HepG2 (cell line): Measurements from ENCODE around the gene PSMD4. TPM values are rescaled to one million over a fixed set of nuclear protein-coding genes. Genes with fewer than 3 reads are reported as not detected.
A peak's percentile ranks its signal among the peaks of the same experiment; 100 is the strongest.

ENCODE experiments used
- ATAC-seq: fragments of 200-7000 bp; cut with Tn5 transposase; 3 replicates; pipeline ENCODE4 v1.9.1; 2020; ENCODE audit warnings: mild to moderate bottlenecking, moderate library complexity
- BruUV-seq: library from RNA; stranded (reverse); fragments of 400-500 nt; replicated peaks from 2 replicates; lab custom pipeline; 2021; lab: Mats Ljungman, UMichigan
- CTCF ChIA-PET: fragments of 300-600 bp; formaldehyde crosslinking; extraction: SDS; loops from one replicate; lab custom pipeline; 2021; ENCODE audit warnings: low total read pairs, inconsistent platforms, low intra/inter-chr PET ratio; lab: Yijun Ruan, JAX
- POLR2A ChIA-PET: fragments of 350-600 bp; sonication (Branson Sonifier 250); formaldehyde crosslinking; loops from one replicate; lab custom pipeline; 2020; ENCODE audit warnings: antibody characterized with exemption, inconsistent platforms; lab: Yijun Ruan, JAX
- DNase-seq: peaks from one replicate; pipeline ENCODE4 v3.0.0-alpha.2; 2015; ENCODE audit warnings: low spot score
- FAIRE-seq: peaks from 3 replicates; lab custom pipeline; 2011; peaks lifted over from hg19 to GRCh38; lab: Jason Lieb, UNC
- H2AFZ ChIP-seq: one replicate; pipeline ENCODE4 v1.6.1; 2011; ENCODE audit warnings: low read length, inconsistent platforms
- H3K27ac ChIP-seq: fragments of 300-600 bp; 3 replicates; pipeline ENCODE4 v1.8.0; 2011; ENCODE audit warnings: mixed run types, mild to moderate bottlenecking, mixed read lengths, low read length, inconsistent platforms; ENCODE audit not compliant: insufficient read depth; ENCODE audit errors: extremely low read length
- H3K27me3 ChIP-seq, 2 experiments: fragments of 200-600 bp in 1 of 2; 2 replicates in 1 of 2; 3 replicates in 1 of 2; pipeline versions ENCODE4 v1.6.0 to v1.8.0; 2011; ENCODE audit warnings: low read length in 2 of 2, mild to moderate bottlenecking in 2 of 2, moderate library complexity in 2 of 2, inconsistent platforms in 1 of 2; ENCODE audit not compliant: insufficient read depth in 2 of 2, control insufficient read depth in 1 of 2
- H3K36me3 ChIP-seq, 2 experiments: fragments of 200-600 bp in 1 of 2; replicated peaks in 1 of 2; 2 replicates in 1 of 2; 3 replicates in 1 of 2; pipeline versions ENCODE4 v1.5.1 to v1.8.0; 2011; ENCODE audit warnings: low read length in 2 of 2, inconsistent platforms in 1 of 2; ENCODE audit not compliant: insufficient read depth in 2 of 2, control insufficient read depth in 1 of 2
- H3K4me1 ChIP-seq: 2 replicates; pipeline ENCODE4 v1.5.1; 2012; ENCODE audit warnings: low read length, inconsistent platforms; ENCODE audit not compliant: insufficient read depth
- H3K4me2 ChIP-seq: 2 replicates; pipeline ENCODE4 v1.6.0; 2011; ENCODE audit warnings: low read depth, low read length, inconsistent platforms
- H3K4me3 ChIP-seq, 3 experiments: fragments of 200-600 bp in 1 of 3; sonication (generic), shearing (Covaris generic) in 1 of 3; replicated peaks in 1 of 3; 2 replicates each; pipeline ENCODE4 v1.5.1; 2011 to 2016; ENCODE audit warnings: low read length in 3 of 3, inconsistent platforms in 2 of 3, low read depth in 2 of 3, mild to moderate bottlenecking in 2 of 3, control low read depth in 1 of 3, mixed read lengths in 1 of 3; ENCODE audit not compliant: insufficient read depth in 1 of 3
- H3K79me2 ChIP-seq: one replicate; pipeline ENCODE4 v1.6.1; 2011; ENCODE audit warnings: low read length, inconsistent platforms; ENCODE audit not compliant: insufficient read depth
- H3K9ac ChIP-seq: 2 replicates; pipeline ENCODE4 v1.6.0; 2011; ENCODE audit warnings: mild to moderate bottlenecking, low read depth, low read length, inconsistent platforms; ENCODE audit not compliant: insufficient read depth
- H3K9me3 ChIP-seq: 2 replicates; pipeline ENCODE4 v1.5.1; 2012; ENCODE audit warnings: mild to moderate bottlenecking, low read length
- H4K20me1 ChIP-seq: 2 replicates; pipeline ENCODE4 v1.6.0; 2011; ENCODE audit warnings: inconsistent platforms, mild to moderate bottlenecking, low read length, moderate library complexity; ENCODE audit not compliant: insufficient read depth
- ATF7 ChIP-seq, 2 experiments: fragments of 450-650 bp in 1 of 2; sonication (generic) in 1 of 2; formaldehyde crosslinking in 1 of 2; IDR thresholded peaks; 2 replicates each; pipeline versions ENCODE4 v1.4.0 to v1.6.1; 2016 to 2020; ENCODE audit warnings: antibody characterized with exemption in 1 of 2, mild to moderate bottlenecking in 1 of 2, missing genetic modification reagents in 1 of 2
- HNF1A ChIP-seq, 2 experiments: sonication (generic) in 1 of 2; formaldehyde crosslinking in 1 of 2; IDR thresholded peaks; 2 replicates each; pipeline versions ENCODE4 v1.4.0 to v1.6.1; 2016 to 2020; ENCODE audit warnings: borderline replicate concordance in 1 of 2, low read depth in 1 of 2, mild to moderate bottlenecking in 1 of 2, missing genetic modification reagents in 1 of 2
- IRF2 ChIP-seq: IDR thresholded peaks from 2 replicates; pipeline ENCODE4 v1.6.1; 2018; ENCODE audit warnings: missing genetic modification reagents, missing compliant biosample characterization
- NFKB2 ChIP-seq: sonication (generic); formaldehyde crosslinking; IDR thresholded peaks from 2 replicates; pipeline ENCODE4 v1.4.0; 2020; ENCODE audit warnings: missing genetic modification reagents, borderline replicate concordance
- PAWR ChIP-seq: sonication (generic); formaldehyde crosslinking; IDR thresholded peaks from 2 replicates; pipeline ENCODE4 v1.4.0; 2020; ENCODE audit warnings: missing genetic modification reagents, mild to moderate bottlenecking, borderline replicate concordance
- SMAD3 ChIP-seq: sonication (generic); formaldehyde crosslinking; IDR thresholded peaks from 2 replicates; pipeline ENCODE4 v1.4.0; 2020; ENCODE audit warnings: missing genetic modification reagents
- SYNCRIP ChIP-seq: fragments of 200-400 bp; formaldehyde crosslinking; IDR thresholded peaks from 2 replicates; pipeline ENCODE4 v1.6.1; 2018; ENCODE audit warnings: mild to moderate bottlenecking, low read depth, low read length; ENCODE audit not compliant: insufficient read depth
- TBX2 ChIP-seq: sonication (generic); formaldehyde crosslinking; IDR thresholded peaks from 2 replicates; pipeline ENCODE4 v1.5.0; 2020; ENCODE audit warnings: missing genetic modification reagents, mild to moderate bottlenecking, borderline replicate concordance
- TMF1 ChIP-seq: sonication (generic); formaldehyde crosslinking; IDR thresholded peaks from 2 replicates; pipeline ENCODE4 v1.8.1; 2022; ENCODE audit warnings: low read depth, missing genetic modification reagents
- ZBTB7B ChIP-seq: sonication (generic); formaldehyde crosslinking; IDR thresholded peaks from 2 replicates; pipeline ENCODE4 v1.4.0; 2020; ENCODE audit warnings: missing genetic modification reagents
- ZNF263 ChIP-seq: sonication (generic); formaldehyde crosslinking; IDR thresholded peaks from 2 replicates; pipeline ENCODE4 v1.4.0; 2020; ENCODE audit warnings: missing genetic modification reagents
- ZNF337 ChIP-seq: sonication (generic); formaldehyde crosslinking; IDR thresholded peaks from 2 replicates; pipeline ENCODE4 v1.5.1; 2020; ENCODE audit warnings: missing genetic modification reagents, low read depth, mild to moderate bottlenecking, borderline replicate concordance
- ZNF362 ChIP-seq: sonication (generic); formaldehyde crosslinking; IDR thresholded peaks from 2 replicates; pipeline ENCODE4 v1.4.0; 2020; ENCODE audit warnings: missing genetic modification reagents, mild to moderate bottlenecking, borderline replicate concordance
- WGBS: methylation state at CpG from one replicate; pipeline ENCODE4 v1.1.6; 2017; ENCODE audit warnings: low lambda C conversion rate; 5-methylcytosine and 5-hydroxymethylcytosine counted together
- in situ Hi-C: cut with HindIII; loops from 2 replicates; pipeline ENCODE4 v1.10.0; 2017; ENCODE audit warnings: low pct_unique_long_range_greater_than_20kb; ENCODE audit not compliant: extremely low pct_ligation_motif_present
- intact Hi-C: fragments of 100-400 bp; cut with micrococcal nuclease; formaldehyde crosslinking; loops from one replicate; pipeline ENCODE4 v1.10.0; 2022; ENCODE audit not compliant: unreplicated experiment
- polyA plus RNA-seq, 8 experiments: library from polyadenylated mRNA; depleted of rRNA in 3 of 8; stranded (reverse) in 7 of 8; unstranded in 1 of 8; fragments of >200 nt; fragmentation: Illumina TruSeq in 4 of 8; extraction: Trizol in 4 of 8; gene quantifications; 2 replicates each; pipeline versions ENCODE4 v1.2.1 to v1.2.3, GENCODE V29; 2011 to 2016; ENCODE audit warnings: low read depth in 4 of 8, missing spikeins in 1 of 8, mixed read lengths in 1 of 8; ENCODE audit not compliant: insufficient read depth in 1 of 8
- total RNA-seq, 5 experiments: library from RNA; depleted of rRNA; stranded (reverse); fragments of >200 nt; fragmentation: Illumina TruSeq; extraction: Trizol; gene quantifications; 2 replicates each; pipeline ENCODE4 v1.2.3, GENCODE V29; 2016; ENCODE audit warnings: low read depth in 1 of 5
- TF ChIP-seq, protein P1 (sequence below): sonication (generic); formaldehyde crosslinking; IDR thresholded peaks from 2 replicates; pipeline ENCODE4 v1.5.0; 2020; ENCODE audit warnings: mild to moderate bottlenecking, missing genetic modification reagents

Gene PSMD4
- total and polyA plus RNA-seq, 2 of the 13 experiments (the other 11 are each of a cell fraction or from before 2014, with no cell fraction given), result 194 to 243 TPM

DNA sequence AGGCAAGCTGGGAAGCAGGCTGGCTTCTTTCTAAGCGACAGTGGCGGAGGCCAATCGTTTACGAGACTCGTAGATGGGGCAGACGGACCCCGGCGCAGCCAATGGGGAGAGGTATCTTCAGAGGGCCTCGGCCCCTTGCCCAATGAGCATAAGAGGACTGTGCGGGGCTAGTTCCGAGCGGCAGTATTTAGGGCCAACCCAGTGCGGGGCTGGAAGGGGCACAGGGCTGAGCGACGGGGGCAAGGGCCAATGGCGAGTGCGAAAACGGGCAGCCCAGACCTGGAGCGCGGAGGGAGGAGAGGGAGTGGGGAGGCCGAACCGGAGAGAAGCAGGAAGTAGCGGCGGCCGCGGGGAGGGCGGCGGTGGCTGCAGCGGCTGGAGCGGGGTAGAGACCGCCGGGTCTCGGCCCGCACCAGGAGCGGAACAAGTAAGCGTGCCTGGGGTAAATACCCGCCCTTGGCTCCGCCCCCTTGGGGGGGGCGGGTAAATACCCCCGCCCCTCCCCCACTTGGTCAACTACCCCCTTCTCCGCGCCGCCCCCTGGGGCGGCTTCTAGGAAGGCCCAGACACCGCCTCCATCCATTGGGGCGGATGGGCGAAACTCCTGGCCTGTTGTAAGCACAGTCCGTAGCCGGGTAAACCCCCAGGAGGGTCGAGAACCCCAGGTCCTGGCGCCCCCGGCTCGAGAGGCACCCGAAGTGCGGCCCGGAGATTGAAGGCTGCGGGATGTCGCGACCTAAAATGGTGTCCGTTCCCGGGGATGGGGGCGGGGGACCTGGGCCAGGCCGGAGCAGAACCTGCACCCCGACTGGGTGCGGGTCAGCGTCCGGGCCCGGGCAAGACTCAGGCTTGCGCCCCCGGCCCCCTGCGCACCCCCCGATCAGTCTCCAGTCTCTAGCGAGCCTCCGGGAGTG is 27.7 kb downstream of the PSMD4 start, which contains the start of gene ZNF687:
Gene ZNF687 (plus strand): TSS at position 331 of the 914 bp plus-strand sequence. CDS start 3,993 bp downstream, outside the sequence.
- H3K27me3 ChIP-seq, result no peaks in the 10 kb centered on the region; a peak in 1 of 5 replicates
- DNase-seq, result peak; percentile 100
- H3K4me1 ChIP-seq, result peaks cover 22% of the 10 kb centered on the region
- intact Hi-C loops (loop anchor here (1.0 to 2.0 kb wide), 3 partner anchors 27 to 84 kb away; partner anchors contain the start of genes PI4KB, PIP5K1A and PSMD4), in situ Hi-C loops (no loop called here)
- FAIRE-seq, result peak; percentile 98
- H3K4me3 ChIP-seq, result peak within 1 kb of the TSS; percentile 78 to 93 (median 85)
- TSS peak; percentile 45 for BruUV-seq
- H3K9ac ChIP-seq, result peak within 1 kb of the TSS; percentile 95
- ChIA-PET POLR2A (interaction anchor here (0.7 to 3.9 kb wide), 29 partner anchors 8 to 311 kb away, joined by 3 to 71 read pairs (median 4); partner anchors contain the start of genes C1orf56, CGN, PI4KB and PSMD4), CTCF (no interaction called here)
- H4K20me1 ChIP-seq, result peaks cover 9% of the 10 kb centered on the region; the same call in 1 of the 2 replicates
- ATAC-seq, result peak; percentile 95
- H3K79me2 ChIP-seq, result peaks cover 32% of the 10 kb centered on the region
- peak within 1 kb of the TSS; percentile 98 for H3K27ac ChIP-seq
- peak within 1 kb of the TSS; percentile 79 for H3K4me2 ChIP-seq
- peak within 1 kb of the TSS; percentile 59 for H2AFZ ChIP-seq
- no peaks in the 10 kb centered on the region for H3K9me3 ChIP-seq
- H3K36me3 ChIP-seq, result peaks cover 13 to 21% of the 10 kb centered on the region in 2 experiments
- 2% methylated on average over 30 of the region's 74 CpGs for WGBS
- TF ChIP-seq SYNCRIP (no peak), ZNF263 (CRISPR knock-in tag) (peak; percentile 19), TBX2 (CRISPR knock-in tag) (no peak), TMF1 (CRISPR knock-in tag) (no peak), ZNF362 (CRISPR knock-in tag) (no peak), ZNF337 (CRISPR knock-in tag) (no peak), IRF2 (CRISPR knock-in tag) (no peak; the same call in 1 of the 2 replicates), HNF1A (IDR thresholded peaks at IDR 0.05; ENCODE audit: low read depth) (no peak), HNF1A (CRISPR knock-in tag; IDR thresholded peaks at IDR 0.05; ENCODE audit: borderline replicate concordance) (no peak), ZBTB7B (CRISPR knock-in tag) (no peak), SMAD3 (CRISPR knock-in tag) (no peak), NFKB2 (peak; percentile 40; the same call in 1 of the 2 replicates), ATF7 (IDR thresholded peaks at IDR 0.05) (no peak), ATF7 (CRISPR knock-in tag; IDR thresholded peaks at IDR 0.05) (no peak), PAWR (CRISPR knock-in tag) (no peak)
- TF ChIP-seq, protein P1, sequence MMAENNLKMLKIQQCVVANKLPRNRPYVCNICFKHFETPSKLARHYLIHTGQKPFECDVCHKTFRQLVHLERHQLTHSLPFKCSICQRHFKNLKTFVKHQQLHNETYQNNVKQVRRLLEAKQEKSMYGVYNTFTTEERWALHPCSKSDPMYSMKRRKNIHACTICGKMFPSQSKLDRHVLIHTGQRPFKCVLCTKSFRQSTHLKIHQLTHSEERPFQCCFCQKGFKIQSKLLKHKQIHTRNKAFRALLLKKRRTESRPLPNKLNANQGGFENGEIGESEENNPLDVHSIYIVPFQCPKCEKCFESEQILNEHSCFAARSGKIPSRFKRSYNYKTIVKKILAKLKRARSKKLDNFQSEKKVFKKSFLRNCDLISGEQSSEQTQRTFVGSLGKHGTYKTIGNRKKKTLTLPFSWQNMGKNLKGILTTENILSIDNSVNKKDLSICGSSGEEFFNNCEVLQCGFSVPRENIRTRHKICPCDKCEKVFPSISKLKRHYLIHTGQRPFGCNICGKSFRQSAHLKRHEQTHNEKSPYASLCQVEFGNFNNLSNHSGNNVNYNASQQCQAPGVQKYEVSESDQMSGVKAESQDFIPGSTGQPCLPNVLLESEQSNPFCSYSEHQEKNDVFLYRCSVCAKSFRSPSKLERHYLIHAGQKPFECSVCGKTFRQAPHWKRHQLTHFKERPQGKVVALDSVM, result peak; percentile 18; the same call in 1 of the 2 replicates
